IMR-90 (cell line): ENCODE data around the gene DRC7. TPM values are rescaled to one million over a fixed set of nuclear protein-coding genes. Genes with fewer than 3 reads are reported as not detected.

Source experiments
- polyA plus RNA-seq, 3 experiments: library from polyadenylated mRNA; depleted of rRNA; stranded (reverse); fragments of >200 nt; gene quantifications; 2 replicates each; pipeline ENCODE4 v1.2.3, GENCODE V29; 2012; ENCODE audit warnings: low replicate concordance in 1 of 3
- total RNA-seq: library from RNA; depleted of rRNA; stranded (reverse); fragments of >200 nt; gene quantifications from 2 replicates; pipeline ENCODE4 v1.2.3, GENCODE V29; 2012
- TF ChIP-seq, protein P1 (sequence below): fragments of 150-350 bp; IDR thresholded peaks from 2 replicates; pipeline ENCODE4 v1.6.1; 2016; ENCODE audit warnings: low read depth, mild to moderate bottlenecking, low read length, moderate library complexity, borderline replicate concordance

Gene DRC7
- total and polyA plus RNA-seq, 2 of the 4 experiments (the other 2 are of a cell fraction), result not detected

GRCh38 chr16:57755726-57756423 is 61.3 kb downstream of the DRC7 start (continued):
- TF ChIP-seq, protein P1, sequence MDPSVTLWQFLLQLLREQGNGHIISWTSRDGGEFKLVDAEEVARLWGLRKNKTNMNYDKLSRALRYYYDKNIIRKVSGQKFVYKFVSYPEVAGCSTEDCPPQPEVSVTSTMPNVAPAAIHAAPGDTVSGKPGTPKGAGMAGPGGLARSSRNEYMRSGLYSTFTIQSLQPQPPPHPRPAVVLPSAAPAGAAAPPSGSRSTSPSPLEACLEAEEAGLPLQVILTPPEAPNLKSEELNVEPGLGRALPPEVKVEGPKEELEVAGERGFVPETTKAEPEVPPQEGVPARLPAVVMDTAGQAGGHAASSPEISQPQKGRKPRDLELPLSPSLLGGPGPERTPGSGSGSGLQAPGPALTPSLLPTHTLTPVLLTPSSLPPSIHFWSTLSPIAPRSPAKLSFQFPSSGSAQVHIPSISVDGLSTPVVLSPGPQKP, result no peak
